Activated T-helper 1 cell treated with anti-CD3 and anti-CD28 coated beads, Interleukin-12 subunit alpha, Interleukin-12 subunit beta, Interleukin-2, Interleukin-4 antibody, amounts not matched to agents 30 ng/mL and 10 ng/mL and 1 ng/mL, durations not matched to agents 14 hours and 24 hours and 36 hours (primary cell): Measurements from ENCODE around the gene LRBA. TPM values are rescaled to one million over a fixed set of nuclear protein-coding genes. Genes with fewer than 3 reads are reported as not detected.
A peak's percentile ranks its signal among the peaks of the same experiment; 100 is the strongest.

Source experiments
- DNase-seq: peaks from one replicate; pipeline ENCODE4 v3.0.0; 2021; ENCODE audit warnings: low spot score
- H3K27ac Mint-ChIP-seq: one replicate; pipeline ENCODE4 v1.8.0; 2021; ENCODE audit warnings: mild to moderate bottlenecking, mixed read lengths
- H3K27me3 Mint-ChIP-seq: one replicate; pipeline ENCODE4 v1.8.0; 2022; ENCODE audit warnings: mild to moderate bottlenecking, moderate library complexity, mixed read lengths; ENCODE audit not compliant: insufficient read depth
- H3K36me3 Mint-ChIP-seq: one replicate; pipeline ENCODE4 v1.8.0; 2021; ENCODE audit warnings: low read depth, mixed read lengths
- H3K4me1 Mint-ChIP-seq: one replicate; pipeline ENCODE4 v1.8.0; 2021; ENCODE audit warnings: low read depth, mixed read lengths
- H3K4me3 Mint-ChIP-seq: one replicate; pipeline ENCODE4 v1.8.0; 2021; ENCODE audit warnings: mild to moderate bottlenecking, moderate library complexity, mixed read lengths
- H3K9me3 Mint-ChIP-seq: one replicate; pipeline ENCODE4 v1.8.0; 2021; ENCODE audit warnings: mixed read lengths
- intact Hi-C: fragments of 100-400 bp; cut with micrococcal nuclease; formaldehyde crosslinking; loops from one replicate; pipeline ENCODE4 v1.15.1; 2024
- total RNA-seq: library from RNA; stranded (reverse); gene quantifications from 2 replicates; pipeline ENCODE4 v1.2.3, GENCODE V29; 2022

Gene LRBA
- total RNA-seq, 1 donor from 2014 or later: 54.2 TPM

- no peaks in the 10 kb centered on the region for H3K27me3 Mint-ChIP-seq
- no peaks in the 10 kb centered on the region for H3K9me3 Mint-ChIP-seq
- intact Hi-C loops: no loop called here
- no peak overlapping the region for H3K27ac Mint-ChIP-seq
- DNase-seq: no peak
- no peak overlapping the region for H3K4me3 Mint-ChIP-seq
- H3K4me1 Mint-ChIP-seq: peaks cover 4% of the 10 kb centered on the region
- H3K36me3 Mint-ChIP-seq: peaks cover 6% of the 10 kb centered on the region
Measured at GRCh38 chr4:150310159-150310895, 704.8 kb downstream of the LRBA start.

GRCh38 chr4:150308824-150309472, 706.1 kb downstream of the LRBA start:
- Mint-ChIP-seq H3K4me1 (peaks cover 11% of the 10 kb centered on the region), H3K27me3 (no peaks in the 10 kb centered on the region), H3K9me3 (no peaks in the 10 kb centered on the region), H3K27ac (no peak overlapping the region), H3K4me3 (no peak overlapping the region), H3K36me3 (peaks cover 3% of the 10 kb centered on the region)
- DNase-seq: no peak
- intact Hi-C loops: no loop called here

GRCh38 chr4:150306719-150307118, 708.4 kb downstream of the LRBA start:
- Mint-ChIP-seq H3K27me3 (no peaks in the 10 kb centered on the region), H3K4me3 (no peak overlapping the region), H3K9me3 (peaks cover 9% of the 10 kb centered on the region), H3K4me1 (peaks cover 24% of the 10 kb centered on the region), H3K27ac (no peak overlapping the region), H3K36me3 (peaks cover 5% of the 10 kb centered on the region)
- intact Hi-C loops: no loop called here
- DNase-seq: no peak

GRCh38 chr4:150305995-150306394, 709.1 kb downstream of the LRBA start:
- Mint-ChIP-seq H3K27me3 (no peaks in the 10 kb centered on the region), H3K4me3 (no peak overlapping the region), H3K27ac (no peak overlapping the region), H3K9me3 (peaks cover 9% of the 10 kb centered on the region), H3K36me3 (peaks cover 5% of the 10 kb centered on the region), H3K4me1 (peaks cover 31% of the 10 kb centered on the region)
- DNase-seq: no peak
- intact Hi-C loops: no loop called here

- H3K4me1 Mint-ChIP-seq: peaks cover 27% of the 10 kb centered on the region
- H3K36me3 Mint-ChIP-seq: peaks cover 5% of the 10 kb centered on the region
- intact Hi-C loops: loop anchor here (1.0 to 5.0 kb wide), 7 partner anchors 94 to 797 kb away; partner anchors contain the start of gene RPS3A
- H3K9me3 Mint-ChIP-seq: peaks cover 9% of the 10 kb centered on the region
- peak overlapping the region; percentile 80 for H3K27ac Mint-ChIP-seq
- DNase-seq: peak; percentile 11
- H3K4me3 Mint-ChIP-seq: no peak overlapping the region
- H3K27me3 Mint-ChIP-seq: no peaks in the 10 kb centered on the region
Measured at GRCh38 chr4:150302553-150302952, 712.5 kb downstream of the LRBA start.

GRCh38 chr4:150299816-150300215, 715.3 kb downstream of the LRBA start:
- Mint-ChIP-seq H3K27ac (no peak overlapping the region), H3K36me3 (peaks cover 3% of the 10 kb centered on the region), H3K27me3 (no peaks in the 10 kb centered on the region), H3K9me3 (peaks cover 9% of the 10 kb centered on the region), H3K4me1 (peaks cover 22% of the 10 kb centered on the region), H3K4me3 (no peak overlapping the region)
- DNase-seq: no peak
- intact Hi-C loops: loop anchor here (5.0 to 10.0 kb wide), 4 partner anchors 192 to 732 kb away; no protein-coding TSS in a partner anchor

- Mint-ChIP-seq H3K4me1 (peaks cover 18% of the 10 kb centered on the region), H3K4me3 (no peak overlapping the region), H3K36me3 (peaks cover 3% of the 10 kb centered on the region), H3K9me3 (peaks cover 7% of the 10 kb centered on the region), H3K27me3 (no peaks in the 10 kb centered on the region), H3K27ac (no peak overlapping the region)
- intact Hi-C loops: loop anchor here (1.0 to 10.0 kb wide), 5 partner anchors 297 to 801 kb away; partner anchors contain the start of gene RPS3A
- no peak for DNase-seq
Measured at GRCh38 chr4:150297861-150298474, 717.1 kb downstream of the LRBA start.

- Mint-ChIP-seq H3K4me1 (no peaks in the 10 kb centered on the region), H3K36me3 (peaks cover 4% of the 10 kb centered on the region), H3K4me3 (no peak overlapping the region), H3K9me3 (peaks cover 5% of the 10 kb centered on the region), H3K27ac (no peak overlapping the region), H3K27me3 (no peaks in the 10 kb centered on the region)
- no peak for DNase-seq
- intact Hi-C loops: loop anchor here (10.0 kb wide), 1 partner anchor 305 kb away; no protein-coding TSS in a partner anchor
Measured at GRCh38 chr4:150289881-150290280, 725.2 kb downstream of the LRBA start.

- H3K4me1 Mint-ChIP-seq: no peaks in the 10 kb centered on the region
- intact Hi-C loops: no loop called here
- no peak for DNase-seq
- H3K9me3 Mint-ChIP-seq: peaks cover 5% of the 10 kb centered on the region
- no peak overlapping the region for H3K27ac Mint-ChIP-seq
- H3K27me3 Mint-ChIP-seq: no peaks in the 10 kb centered on the region
- H3K4me3 Mint-ChIP-seq: no peak overlapping the region
- H3K36me3 Mint-ChIP-seq: peaks cover 4% of the 10 kb centered on the region
Measured at GRCh38 chr4:150289198-150289597, 725.9 kb downstream of the LRBA start.

- H3K9me3 Mint-ChIP-seq: no peaks in the 10 kb centered on the region
- peaks cover 7% of the 10 kb centered on the region for H3K36me3 Mint-ChIP-seq
- H3K4me1 Mint-ChIP-seq: no peaks in the 10 kb centered on the region
- H3K27ac Mint-ChIP-seq: no peak overlapping the region
- H3K4me3 Mint-ChIP-seq: no peak overlapping the region
- no peak for DNase-seq
- no peaks in the 10 kb centered on the region for H3K27me3 Mint-ChIP-seq
- intact Hi-C loops: no loop called here
Measured at GRCh38 chr4:150286656-150287055, 728.4 kb downstream of the LRBA start.

- Mint-ChIP-seq H3K9me3 (no peaks in the 10 kb centered on the region), H3K4me3 (no peak overlapping the region), H3K27me3 (no peaks in the 10 kb centered on the region), H3K4me1 (no peaks in the 10 kb centered on the region), H3K36me3 (peaks cover 9% of the 10 kb centered on the region), H3K27ac (no peak overlapping the region)
- DNase-seq: no peak
- intact Hi-C loops: no loop called here
Measured at GRCh38 chr4:150283689-150284088, 731.4 kb downstream of the LRBA start.

GRCh38 chr4:150280975-150281374, 734.1 kb downstream of the LRBA start:
- no peak overlapping the region for H3K4me3 Mint-ChIP-seq
- no peaks in the 10 kb centered on the region for H3K9me3 Mint-ChIP-seq
- intact Hi-C loops: no loop called here
- H3K36me3 Mint-ChIP-seq: peaks cover 19% of the 10 kb centered on the region
- H3K27ac Mint-ChIP-seq: no peak overlapping the region
- no peak for DNase-seq
- H3K27me3 Mint-ChIP-seq: no peaks in the 10 kb centered on the region
- no peaks in the 10 kb centered on the region for H3K4me1 Mint-ChIP-seq
